Measurements from ENCODE around the gene SORCS2.

The SORCS2 gene

DNA sequence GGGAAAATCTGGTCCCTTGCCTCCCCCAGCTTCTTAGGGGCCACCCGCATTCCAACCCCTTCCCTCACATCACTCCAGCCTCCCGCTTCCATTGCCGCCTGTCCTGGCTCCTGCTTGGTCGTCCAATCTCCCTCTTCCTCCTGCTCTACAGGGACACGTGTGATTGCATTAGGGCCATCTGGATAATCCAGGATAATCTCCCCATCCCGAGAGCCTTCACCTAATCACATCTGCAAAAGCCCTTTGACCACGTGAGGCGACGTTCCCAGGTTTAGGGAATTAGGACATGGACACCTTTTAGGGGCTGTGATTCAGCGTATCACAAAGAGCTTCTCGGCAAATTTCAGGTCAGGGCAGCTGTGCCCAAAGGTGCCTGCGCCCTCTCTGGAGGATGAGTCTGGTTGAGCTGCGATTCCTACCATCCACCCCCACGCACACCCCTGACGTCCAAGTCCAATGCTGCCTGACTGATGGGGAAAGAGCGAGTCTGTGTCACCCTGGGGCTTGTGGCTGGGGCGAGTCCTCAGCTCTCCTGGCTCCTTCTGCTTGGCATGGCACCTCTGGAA, 137.8 kb downstream of the SORCS2 start:
- DNase-seq: no peak

DNA sequence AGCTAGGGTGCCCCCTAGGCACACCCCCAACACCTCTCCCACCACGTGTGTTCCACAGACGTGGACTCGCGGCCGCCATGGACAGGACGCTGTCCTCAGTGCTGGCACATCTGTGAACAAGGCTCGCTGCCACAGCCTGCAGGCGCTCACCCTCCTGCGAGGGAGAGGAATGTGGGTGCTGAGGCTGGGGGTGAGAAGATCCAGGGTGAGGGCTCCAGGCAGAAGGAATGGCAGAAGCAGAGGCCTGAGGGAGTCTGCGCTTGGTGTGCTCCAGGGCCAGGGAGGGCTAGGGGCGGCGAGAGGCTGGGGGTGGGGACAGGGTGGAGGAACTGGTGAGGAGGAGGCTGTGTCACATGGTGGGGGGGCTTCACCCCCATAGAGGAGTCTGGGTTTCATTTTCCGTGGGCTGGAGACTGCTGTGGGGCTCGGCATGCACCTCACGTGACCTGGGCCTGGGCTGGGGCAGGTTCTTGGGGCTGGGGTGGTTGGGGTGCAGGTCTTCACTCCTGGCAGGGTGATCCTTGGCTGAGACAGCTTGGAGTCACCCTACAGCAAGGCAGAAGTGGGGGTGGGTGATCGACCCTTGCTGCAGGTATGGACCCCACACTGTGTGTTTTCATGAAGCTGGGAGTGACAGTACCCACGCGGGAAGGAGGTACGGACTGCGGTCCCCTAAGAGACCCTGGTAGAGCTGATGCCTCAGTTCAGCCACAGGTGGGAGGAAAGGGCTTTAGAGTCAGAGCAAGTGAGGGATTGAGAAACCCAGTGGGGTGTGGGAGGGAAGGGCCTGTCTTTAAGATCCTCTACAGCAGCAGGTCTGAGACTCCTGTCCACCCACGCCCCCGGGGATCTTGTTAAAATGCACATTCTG, 138.7 kb downstream of the SORCS2 start:
- no peak for DNase-seq

DNA sequence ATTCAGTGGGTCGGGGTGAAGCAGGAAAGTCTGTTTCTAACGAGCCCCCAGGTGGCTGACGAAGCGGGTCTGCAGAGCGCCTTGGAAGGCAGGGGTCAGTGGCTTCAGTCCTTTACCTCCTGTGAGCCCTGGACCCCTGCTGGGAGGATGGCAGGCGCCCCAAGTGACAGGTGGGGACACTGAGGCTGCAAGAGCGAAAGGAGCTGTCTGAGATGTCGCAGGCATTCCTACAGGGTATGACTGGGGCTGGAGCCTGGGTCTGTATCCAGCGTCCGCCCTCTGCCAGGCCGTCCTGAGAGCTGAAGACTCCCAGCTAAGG, 139.3 kb downstream of the SORCS2 start:
- DNase-seq: no peak

DNA sequence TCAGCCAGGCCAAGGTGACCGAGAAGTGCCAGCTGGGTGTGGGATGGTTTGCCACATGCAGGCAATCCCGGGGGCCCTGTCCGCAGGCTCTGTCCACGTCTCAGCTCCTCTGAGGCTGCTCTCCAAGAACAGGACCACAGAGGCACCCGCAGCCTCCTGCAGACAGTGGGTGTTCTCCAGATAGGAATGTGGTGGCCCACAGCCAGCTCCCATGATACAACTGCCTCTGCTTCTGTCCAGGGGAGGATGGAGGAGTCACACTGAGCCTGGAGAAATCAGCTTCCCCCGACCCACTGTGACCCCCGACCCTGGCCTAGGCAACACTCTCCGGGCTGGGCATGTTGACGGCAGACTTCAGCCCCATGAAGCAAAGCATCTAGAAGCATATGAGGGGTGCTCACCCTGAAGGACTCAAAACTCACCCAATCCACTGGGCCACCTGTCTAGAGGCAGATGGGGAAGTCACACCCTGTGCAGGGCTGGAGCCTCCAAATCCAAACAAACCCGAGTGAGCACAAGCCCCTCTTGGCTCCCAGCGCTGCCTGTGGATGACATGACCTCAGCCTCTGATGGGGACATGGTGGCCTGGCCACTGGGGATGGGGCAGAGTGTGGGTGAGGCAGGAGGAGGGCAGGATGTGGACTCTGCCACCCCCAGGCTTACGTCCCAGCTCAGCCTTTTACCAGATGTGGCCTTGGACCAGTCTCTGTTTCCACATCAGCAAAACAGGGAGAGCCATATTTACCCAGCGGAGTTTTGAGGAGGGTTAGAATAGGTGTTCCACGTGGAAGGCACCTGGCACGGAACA, 140.1 kb downstream of the SORCS2 start:
- DNase-seq: no peak

DNA sequence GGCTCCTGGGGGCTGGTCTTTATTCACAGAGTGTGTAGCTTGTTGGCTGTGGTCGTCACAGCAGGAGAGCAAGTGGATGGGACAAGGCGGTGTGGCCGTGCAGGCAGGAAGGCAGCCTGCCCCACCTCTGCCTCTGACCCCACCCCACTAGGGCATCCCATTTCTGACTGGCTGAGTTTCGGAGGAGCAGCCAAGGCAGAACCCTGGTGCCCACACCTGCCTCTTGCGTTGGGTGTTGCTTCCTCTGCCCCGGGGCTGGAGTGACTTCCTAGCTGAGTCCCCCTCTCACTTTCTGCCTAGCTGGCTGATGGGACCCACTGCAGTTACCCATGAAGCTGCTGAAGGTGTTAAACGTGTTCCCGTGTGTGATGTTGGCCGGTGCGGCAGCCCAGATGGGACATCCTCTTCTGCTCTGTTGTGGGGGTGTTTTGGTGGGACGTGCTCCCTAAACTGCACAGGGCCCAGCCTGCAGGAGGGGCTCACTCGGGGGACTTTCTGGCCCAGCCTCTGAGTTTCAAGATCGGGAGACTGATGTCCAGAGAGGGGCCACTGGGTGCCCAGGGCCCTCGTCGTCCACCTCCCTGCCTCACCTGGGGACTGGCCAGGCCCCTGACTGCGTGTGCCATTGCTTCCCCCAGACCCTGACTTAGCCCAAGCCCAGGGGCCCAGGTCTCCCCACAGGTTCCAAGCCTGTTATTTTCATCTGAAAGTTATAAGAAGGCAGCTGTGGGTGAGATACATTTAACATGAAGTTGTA, 140.9 kb downstream of the SORCS2 start:
- DNase-seq: no peak

DNA sequence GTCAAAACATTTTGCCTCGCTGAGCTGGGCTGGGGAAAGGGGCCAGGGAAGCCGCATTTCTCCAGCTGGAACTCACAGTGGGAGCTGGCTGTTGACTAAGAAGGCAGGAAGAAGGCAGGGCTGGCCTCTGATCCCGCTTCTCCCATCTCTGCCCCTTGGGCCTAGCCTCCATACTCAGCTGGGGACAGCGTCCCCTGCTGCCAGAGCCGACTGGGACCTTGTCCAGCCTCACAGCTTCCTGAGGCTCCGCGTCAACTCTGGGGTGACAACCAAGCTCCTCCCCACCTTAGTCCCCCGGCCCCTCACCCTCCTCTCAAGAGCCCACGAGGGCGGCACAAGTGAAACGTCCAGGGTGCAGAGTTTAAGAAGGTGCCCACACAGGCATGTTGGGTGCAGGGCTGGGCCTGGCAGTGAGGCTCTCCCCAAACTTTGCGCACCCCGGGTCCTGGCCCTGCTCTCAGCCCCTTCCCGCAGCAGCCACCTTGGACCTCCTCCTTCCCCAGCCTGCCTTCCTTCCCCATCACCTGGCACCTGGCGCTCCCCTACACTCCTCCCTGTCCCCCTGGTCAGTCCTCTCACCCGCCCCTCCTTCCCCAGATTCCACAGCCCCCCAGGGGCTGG, 141.6 kb downstream of the SORCS2 start:
- no peak for DNase-seq

DNA sequence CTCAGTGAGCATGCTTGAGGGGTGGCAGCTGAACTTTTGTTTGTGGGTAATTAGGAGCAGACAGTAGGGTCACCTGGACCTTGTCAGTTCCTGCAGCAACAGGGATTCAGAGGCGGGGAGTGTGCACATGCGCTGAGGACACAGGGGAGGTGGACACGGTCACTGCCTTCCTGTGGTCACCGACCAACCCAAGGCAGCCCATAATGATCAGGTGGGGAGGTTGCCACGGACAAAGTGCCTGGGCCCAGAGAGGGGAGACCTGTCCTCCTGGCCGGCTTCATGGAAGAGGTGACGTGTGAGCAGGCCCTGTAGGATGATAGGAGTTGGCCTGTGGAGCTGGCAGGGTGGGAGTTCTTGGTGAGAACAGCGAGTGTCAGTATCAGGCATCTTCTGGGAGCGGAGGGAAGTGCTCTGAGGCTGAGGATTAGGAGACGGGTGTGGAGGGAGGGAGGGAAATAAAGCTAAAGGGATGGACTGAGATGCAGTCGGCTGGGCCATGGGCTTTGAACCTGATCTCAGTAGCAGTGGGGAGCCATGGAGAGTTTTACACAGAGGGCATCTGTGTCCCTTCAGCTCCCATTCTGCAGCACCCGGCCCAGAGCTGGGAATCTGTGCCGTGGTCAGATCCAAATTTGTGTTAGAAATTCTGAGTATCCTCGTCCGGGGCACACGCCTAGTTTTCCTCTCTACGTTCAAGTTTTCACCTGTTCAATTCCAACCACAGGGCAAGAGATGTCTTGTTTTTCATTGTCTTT, 142.4 kb downstream of the SORCS2 start:
- DNase-seq: no peak

DNA sequence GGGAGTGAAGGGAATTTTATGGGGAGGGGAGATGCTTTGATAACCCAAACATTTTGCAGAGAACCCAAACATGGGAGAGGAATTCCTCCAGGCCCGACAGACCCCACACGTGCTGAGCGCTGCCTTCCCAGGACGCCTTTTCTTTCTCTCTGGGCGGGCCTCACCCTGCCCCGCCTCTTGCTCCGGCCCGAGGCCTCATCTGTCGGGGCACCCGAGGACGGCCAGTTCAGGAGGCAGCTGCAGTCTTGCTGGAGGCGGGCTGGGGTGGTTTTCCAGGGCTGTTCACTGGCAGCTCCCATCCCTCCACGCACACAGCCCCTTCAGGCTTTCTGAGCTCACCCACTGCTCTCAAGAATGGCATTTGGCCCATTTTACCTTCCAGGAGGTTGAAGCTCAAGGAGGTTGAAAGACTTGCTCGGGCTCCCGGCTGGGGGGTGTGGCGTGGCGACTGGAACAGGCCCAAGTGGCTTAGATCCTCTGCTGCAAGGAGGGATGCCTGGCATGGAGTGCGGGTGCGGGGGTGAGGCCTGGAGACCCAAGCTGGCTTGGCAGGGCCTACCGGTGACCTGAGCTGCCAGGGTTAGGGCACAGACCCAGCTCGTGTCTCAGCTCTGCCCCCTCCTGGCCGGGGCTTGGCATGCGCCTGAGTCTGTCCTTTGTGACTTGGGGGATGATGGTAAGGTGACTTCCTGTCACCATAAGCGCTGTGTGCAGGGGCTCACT, 143.2 kb downstream of the SORCS2 start:
- no peak for DNase-seq

DNA sequence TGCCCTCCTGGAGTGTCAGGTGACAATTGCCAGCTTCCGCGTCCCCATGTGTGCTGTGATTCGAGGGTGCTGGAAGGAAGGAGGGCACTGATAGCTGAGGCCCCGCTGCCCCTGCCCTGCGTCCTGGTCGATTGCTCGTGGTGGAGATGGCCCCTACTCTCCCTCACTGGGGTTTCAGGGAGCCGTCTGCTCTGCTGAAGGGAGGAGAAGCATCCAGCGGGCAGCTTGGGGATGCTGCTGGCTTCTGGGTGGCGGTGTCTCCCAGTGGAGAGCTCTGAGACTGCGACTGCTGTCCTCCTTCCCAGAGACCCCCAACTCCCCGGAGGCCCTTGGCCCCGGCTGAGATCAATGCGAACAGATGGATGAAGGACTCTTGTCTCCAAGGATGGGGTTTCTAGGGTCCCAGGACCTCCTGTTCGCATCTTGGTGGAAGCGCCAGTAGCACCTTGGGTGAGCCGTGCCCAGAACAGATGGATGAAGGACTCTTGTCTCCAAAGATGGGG, 143.8 kb downstream of the SORCS2 start:
- no peak for DNase-seq

DNA sequence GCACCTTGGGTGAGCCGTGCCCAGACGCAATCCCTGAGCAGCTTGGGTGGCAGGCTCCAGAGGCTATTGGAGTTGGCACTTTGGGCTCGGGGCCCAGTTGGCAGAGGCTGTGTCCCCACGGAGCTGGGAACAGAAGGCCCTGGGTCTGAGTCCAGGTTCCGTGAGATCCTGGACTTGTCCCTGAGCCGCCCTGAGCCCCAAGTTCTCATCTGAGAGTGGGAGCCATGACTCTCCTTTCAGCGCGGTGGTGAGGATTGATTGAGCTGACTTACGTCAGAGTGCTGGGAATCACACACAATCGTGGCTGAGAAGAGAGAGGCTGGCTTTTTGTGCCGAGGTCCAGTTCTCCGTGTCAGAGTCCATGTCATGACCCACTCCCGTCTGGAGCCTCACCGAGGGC, 144.4 kb downstream of the SORCS2 start:
- DNase-seq: no peak

DNA sequence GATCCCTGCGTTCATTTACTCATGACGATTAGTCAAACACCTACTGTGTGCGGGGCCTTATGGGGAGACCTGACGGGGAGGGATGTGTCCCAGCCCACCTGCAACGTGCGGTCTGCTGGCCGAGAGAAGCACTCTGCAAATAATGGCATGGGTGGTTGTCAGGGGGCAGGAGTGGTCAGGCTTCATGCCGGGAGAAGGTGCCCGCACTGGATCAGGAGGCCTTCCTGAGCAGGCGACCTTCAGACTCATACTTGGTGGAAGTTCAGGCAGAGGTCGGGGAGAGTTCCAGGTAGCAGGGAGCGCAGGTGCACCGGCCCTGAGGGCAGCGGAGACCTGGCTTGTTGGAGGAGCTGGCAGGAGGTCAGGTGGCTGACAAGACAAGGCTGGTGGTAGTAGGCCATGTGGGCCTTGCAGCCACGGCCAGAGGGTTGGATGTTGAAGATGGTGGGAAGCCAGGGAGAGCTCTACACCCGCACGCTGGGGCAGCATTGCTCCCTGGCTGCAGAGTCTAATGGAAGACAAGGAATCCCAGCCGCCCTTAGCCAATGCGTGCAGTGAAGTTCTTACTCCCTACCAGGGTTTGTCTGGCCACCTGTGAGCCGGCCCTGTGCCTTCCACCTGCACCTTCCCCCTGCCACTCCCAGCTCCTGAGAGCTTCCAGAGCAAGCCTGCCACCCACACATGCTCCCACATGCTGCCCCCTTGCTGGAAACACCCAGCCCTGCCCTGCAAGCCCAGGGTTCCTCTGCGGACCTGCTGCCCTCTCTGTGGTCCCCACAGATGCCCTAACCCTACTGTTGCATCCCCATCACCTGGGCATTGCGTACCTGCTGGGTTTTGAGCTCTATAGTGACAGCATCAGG, 145.1 kb downstream of the SORCS2 start:
- DNase-seq: no peak

DNA sequence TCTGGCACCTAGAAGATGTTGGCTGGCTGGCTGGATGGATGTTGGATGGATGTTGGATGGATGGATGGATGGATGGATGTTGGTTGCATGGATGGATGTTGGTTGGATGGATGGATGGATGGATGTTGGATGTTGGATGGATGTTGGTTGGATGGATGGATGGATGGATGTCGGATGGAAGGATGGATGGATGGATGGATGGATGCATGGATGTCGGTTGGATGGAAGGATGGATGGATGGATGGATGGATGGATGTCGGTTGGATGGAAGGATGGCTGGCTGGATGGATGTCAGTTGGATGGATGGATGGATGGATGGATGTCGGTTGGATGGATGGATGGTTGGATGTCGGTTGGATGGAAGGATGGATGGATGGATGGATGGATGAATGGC, 145.7 kb downstream of the SORCS2 start:
- DNase-seq: no peak

DNA sequence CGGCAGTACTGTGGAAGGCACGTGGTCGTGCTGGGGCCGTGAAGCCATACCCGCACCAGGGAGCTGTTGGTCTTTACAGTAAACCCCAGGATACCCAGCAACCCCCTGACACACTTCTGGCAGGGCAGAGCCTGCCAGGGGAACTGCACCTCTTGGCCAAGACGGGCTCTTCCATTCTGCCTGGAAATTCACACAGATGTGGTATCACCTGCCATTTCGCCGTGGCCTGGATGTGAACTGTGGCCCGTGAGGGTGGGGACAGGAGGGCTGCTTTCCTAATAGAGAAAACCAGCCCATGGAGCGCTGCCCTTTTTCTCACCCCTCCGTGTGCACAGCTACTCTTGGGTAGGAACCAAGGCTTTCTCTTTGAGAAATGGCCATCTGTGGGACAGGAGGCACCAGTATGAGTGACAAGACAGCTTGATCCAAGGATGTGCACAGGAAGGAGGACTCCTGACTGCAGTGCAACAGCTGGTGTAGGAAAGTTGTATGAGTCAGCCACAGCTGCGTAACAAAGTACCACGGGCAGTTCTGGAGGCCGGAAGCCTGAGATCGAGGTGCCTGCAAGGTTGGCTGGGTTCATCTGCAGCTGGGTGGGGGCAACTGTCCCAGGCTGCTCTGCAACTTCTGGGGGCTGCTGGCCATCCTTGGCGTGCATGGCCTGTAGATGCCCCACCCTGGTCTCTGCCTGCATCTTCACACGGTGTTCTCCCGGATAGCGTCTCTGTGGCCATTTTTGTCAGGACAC, 146.7 kb downstream of the SORCS2 start:
- DNase-seq: no peak

DNA sequence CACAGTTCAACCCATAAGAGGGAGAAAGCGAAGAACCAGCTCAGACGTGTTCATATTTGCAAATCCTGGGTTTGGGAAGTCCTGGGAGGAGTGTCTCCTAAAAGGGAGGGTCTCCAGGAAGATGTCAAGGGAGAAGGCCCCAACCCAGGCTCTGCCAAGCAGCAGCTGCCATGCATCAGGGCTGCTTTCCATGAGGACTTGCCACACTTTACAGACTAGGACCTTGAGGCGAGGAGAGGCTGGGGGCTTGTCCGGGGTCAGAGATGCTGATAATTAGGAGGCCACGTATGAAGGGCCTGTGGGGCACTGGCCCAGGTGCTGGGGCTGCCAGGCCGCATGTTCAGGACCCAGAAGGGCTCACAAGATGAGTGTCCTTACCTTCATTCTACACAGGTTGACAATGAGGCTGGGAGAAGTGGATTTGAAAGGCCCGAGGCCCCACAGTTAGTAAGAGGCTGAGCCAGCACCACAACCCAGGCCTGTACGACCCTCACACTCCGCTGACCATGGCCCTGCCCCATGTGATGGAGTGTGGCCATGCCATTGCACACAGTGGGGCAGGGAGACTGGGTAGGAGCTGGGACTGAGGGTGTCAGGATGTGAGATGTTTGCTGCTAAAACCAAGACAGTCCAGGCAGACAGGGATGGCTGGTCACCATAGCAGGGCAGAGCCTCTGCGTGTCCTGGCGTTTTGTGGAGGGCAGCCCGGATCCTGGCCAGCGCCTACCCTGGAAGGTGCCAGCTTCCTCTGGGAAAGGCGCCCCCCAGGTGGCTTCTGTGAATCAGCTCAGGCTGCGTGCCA, 147.6 kb downstream of the SORCS2 start:
- no peak for DNase-seq

DNA sequence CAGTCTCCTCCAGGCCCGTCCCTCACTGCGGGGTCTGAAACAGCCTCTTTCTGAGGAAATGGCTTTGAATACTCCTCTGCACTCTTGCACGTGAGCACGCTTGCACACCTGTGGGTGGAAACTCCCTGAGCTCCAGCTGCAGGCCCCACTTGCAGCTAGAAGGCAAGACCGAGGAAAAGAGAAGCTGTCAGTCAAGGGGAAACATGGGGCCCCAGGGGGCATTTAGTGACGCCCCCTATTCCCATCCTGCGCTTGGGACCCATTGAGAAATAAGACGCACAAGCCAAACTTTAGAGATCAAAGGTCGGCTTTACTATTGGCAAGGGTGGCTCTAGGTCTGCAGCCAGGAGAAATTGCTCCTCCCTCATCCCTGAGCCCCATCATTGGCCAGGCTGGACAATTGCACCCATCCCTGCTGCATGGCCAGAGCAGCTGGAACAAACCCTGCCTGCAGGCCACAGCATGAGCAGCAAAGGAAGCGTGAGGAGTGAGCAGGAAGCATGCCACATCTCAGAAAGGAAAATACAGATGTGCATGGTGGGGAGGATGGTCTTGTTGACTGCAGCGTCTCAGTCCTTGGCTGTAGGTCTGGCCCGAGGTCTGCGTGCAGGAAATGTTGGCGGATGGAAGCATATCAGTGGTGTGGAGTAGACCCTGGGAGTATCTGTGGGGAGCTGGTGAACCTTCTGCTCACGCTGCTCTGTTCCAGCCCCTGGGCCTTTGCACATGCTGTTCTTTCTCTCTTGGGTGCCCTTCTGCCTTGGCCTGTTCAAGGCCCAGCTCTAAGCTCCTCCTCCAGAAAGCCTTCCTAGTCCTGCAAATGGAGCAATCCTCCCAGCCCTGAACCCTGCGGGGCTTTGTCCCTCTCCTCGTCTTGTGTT, 148.5 kb downstream of the SORCS2 start:
- DNase-seq: no peak

DNA sequence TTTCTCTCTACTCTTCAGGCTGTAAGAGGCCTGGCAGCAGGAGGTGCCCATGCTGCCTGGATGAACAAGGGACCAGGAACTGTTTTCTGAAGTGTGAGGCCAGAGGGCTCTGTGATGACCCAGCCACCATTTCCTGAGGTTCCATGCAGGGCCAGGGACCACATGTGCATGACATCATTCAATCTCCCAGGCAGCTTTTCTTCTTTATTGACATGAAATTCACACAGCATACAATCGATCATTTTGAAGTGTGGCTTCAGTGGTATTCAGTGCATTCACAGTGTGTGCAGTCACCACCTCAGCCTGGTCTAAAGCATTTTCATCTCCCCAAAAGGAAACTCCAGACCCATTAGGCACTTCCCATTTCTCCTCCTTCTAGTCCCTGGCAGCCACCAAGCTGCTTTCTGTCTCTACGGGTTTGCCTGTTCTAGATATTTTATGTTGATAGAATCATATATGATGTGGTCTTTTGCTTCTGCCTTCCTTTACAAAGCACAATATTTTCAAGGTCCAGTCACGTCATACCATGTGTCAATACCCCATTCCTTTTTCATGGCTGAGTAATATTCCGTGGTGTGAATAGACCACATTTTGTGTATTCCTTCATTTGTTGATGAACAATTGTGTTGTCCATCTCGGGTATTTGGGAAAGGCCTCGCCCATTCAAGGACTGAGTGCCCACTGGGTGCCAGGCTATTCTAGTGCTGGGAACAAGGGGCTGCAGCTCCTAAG, 149.3 kb downstream of the SORCS2 start:
- DNase-seq: no peak
